ENCODE results near the gene GRIK5.

The GRIK5 gene

DNA sequence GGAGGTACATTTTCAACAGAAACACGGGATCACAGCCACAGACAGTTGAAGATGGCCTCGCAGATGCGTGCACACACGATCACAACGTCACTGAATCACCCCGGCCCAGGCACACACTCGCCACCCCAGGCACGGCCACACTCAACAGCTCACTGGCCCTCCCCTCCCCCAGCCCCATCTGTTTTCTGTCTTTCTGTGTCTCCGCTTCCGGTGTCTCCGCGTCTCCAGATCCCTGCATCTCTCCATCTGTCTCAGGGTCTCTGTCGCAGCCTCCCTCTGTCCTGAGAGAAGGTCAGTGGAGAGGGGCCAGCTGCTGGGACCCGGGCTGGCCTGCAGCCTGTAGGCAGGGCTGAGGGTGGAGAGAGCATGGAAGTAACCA is 72.2 kb downstream of the GRIK5 start:
- Histone ChIP-seq H3K36me3 (ENCODE audit: insufficient read depth, low read length) (no peaks in the 10 kb centered on the region), H3K9me3 (ENCODE audit: insufficient read depth, low read length, severe bottlenecking) (no peaks in the 10 kb centered on the region), H3K4me3 (ENCODE audit: low read depth in 1 of 2, low read length in 2 of 2) (peak overlapping the region in 1 of 2 experiments; percentile 17; a peak in 1 of 4 replicates), H3K4me2 (ENCODE audit: insufficient read depth, low read length) (peak overlapping the region; percentile 59), H4K20me1 (ENCODE audit: insufficient read depth, low read length) (no peaks in the 10 kb centered on the region; the same call in 1 of the 2 replicates), H3K27ac (ENCODE audit: low read length) (peak overlapping the region; percentile 60), H2AFZ (ENCODE audit: low read depth, low read length) (peak overlapping the region; percentile 21; the same call in 1 of the 2 replicates), H3K4me1 (ENCODE audit: insufficient read depth, low read length) (peaks cover 47% of the 10 kb centered on the region), H3K79me2 (ENCODE audit: insufficient read depth, low read length) (peaks cover 8% of the 10 kb centered on the region), H3K9ac (ENCODE audit: low read depth, low read length) (peak overlapping the region; percentile 31), H3K27me3 (ENCODE audit: insufficient read depth, low read length, poor library complexity) (no peaks in the 10 kb centered on the region)
- ATAC-seq (ENCODE audit: insufficient read depth, low read depth) (no peak), DNase-seq (no peak)
- TF ChIP-seq EZH2 (IDR thresholded peaks at IDR 0.05; ENCODE audit: borderline replicate concordance, low read depth, low read length, severe bottlenecking) (no peak), CTCF (IDR thresholded peaks at IDR 0.05; ENCODE audit: borderline replicate concordance, extremely low read depth, low read length, poor library complexity, severe bottlenecking) (no peak)

DNA sequence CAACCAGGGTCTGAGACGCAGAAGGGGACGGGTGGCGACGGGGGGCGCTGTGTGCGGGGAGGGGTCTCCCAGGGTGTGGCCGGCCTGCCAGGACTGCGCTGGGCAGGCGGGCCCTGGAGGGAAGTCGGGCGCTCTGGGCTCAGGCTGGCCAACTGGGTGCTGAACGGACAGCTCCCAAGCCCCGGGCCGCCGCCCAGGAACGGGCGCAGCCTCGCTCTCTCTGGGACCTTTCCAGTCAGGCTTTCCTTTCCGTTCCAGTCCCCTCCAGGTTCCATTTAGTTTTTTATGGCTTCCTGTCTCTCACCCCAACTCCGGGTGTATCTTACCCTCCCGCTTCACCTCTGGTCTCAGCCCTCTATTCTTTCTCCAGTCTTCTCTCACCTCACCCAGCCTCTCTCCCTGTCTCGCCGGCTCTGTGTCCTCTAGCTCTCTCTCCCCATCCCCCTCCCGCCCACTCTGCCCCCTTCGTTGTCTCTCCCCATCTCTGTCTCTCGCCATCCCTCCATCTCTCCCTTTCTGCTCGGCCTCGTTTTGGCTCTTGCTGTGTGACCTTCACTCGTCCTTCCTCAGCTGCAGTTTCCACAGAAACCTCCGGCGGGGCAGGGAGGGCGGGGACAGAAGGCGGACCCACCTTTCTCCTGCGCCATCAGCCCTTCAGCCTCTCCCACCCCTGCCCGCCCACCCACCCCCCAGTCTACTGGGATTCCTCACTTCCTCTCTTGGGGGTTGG is 72.7 kb downstream of the GRIK5 start:
- ATAC-seq (ENCODE audit: insufficient read depth, low read depth) (peak; percentile 40), DNase-seq (peak; percentile 61)
- Histone ChIP-seq H3K4me1 (ENCODE audit: insufficient read depth, low read length) (peaks cover 46% of the 10 kb centered on the region), H3K9ac (ENCODE audit: low read depth, low read length) (peak overlapping the region; percentile 12; the same call in 1 of the 2 replicates), H3K79me2 (ENCODE audit: insufficient read depth, low read length) (peaks cover 14% of the 10 kb centered on the region), H3K4me2 (ENCODE audit: insufficient read depth, low read length) (peak overlapping the region; percentile 59), H3K4me3 (ENCODE audit: low read depth in 1 of 2, low read length in 2 of 2) (peak overlapping the region in 1 of 2 experiments; percentile 44; a peak in 2 of 4 replicates), H3K27ac (ENCODE audit: low read length) (peak overlapping the region; percentile 60), H3K9me3 (ENCODE audit: insufficient read depth, low read length, severe bottlenecking) (no peaks in the 10 kb centered on the region), H4K20me1 (ENCODE audit: insufficient read depth, low read length) (peaks cover 3% of the 10 kb centered on the region), H2AFZ (ENCODE audit: low read depth, low read length) (no peak overlapping the region), H3K27me3 (ENCODE audit: insufficient read depth, low read length, poor library complexity) (no peaks in the 10 kb centered on the region), H3K36me3 (ENCODE audit: insufficient read depth, low read length) (no peaks in the 10 kb centered on the region)
- TF ChIP-seq EZH2 (IDR thresholded peaks at IDR 0.05; ENCODE audit: borderline replicate concordance, low read depth, low read length, severe bottlenecking) (no peak), CTCF (IDR thresholded peaks at IDR 0.05; ENCODE audit: borderline replicate concordance, extremely low read depth, low read length, poor library complexity, severe bottlenecking) (no peak)

GRCh38 chr19:41995959-41996797 is 73.8 kb downstream of the GRIK5 start:
- peaks cover 3% of the 10 kb centered on the region for H4K20me1 ChIP-seq (ENCODE audit: insufficient read depth, low read length)
- no peak overlapping the region for H3K4me3 ChIP-seq (ENCODE audit: low read depth in 1 of 2, low read length in 2 of 2)
- no peaks in the 10 kb centered on the region for H3K27me3 ChIP-seq (ENCODE audit: insufficient read depth, low read length, poor library complexity)
- H3K79me2 ChIP-seq (ENCODE audit: insufficient read depth, low read length) = peaks cover 17% of the 10 kb centered on the region
- no peak overlapping the region for H3K27ac ChIP-seq (ENCODE audit: low read length)
- peaks cover 47% of the 10 kb centered on the region for H3K4me1 ChIP-seq (ENCODE audit: insufficient read depth, low read length)
- DNase-seq (peak; percentile 26), ATAC-seq (ENCODE audit: insufficient read depth, low read depth) (no peak)
- H3K9me3 ChIP-seq (ENCODE audit: insufficient read depth, low read length, severe bottlenecking) = no peaks in the 10 kb centered on the region
- no peak overlapping the region for H3K9ac ChIP-seq (ENCODE audit: low read depth, low read length)
- H3K36me3 ChIP-seq (ENCODE audit: insufficient read depth, low read length) = no peaks in the 10 kb centered on the region
- H3K4me2 ChIP-seq (ENCODE audit: insufficient read depth, low read length) = 0 out of 2 replicates have a peak overlapping the region, but pooled peaks have one; percentile 59
- TF ChIP-seq CTCF (IDR thresholded peaks at IDR 0.05; ENCODE audit: borderline replicate concordance, extremely low read depth, low read length, poor library complexity, severe bottlenecking) = no peak
- no peak for TF ChIP-seq EZH2 (IDR thresholded peaks at IDR 0.05; ENCODE audit: borderline replicate concordance, low read depth, low read length, severe bottlenecking)
- no peak overlapping the region for H2AFZ ChIP-seq (ENCODE audit: low read depth, low read length)
